HEK293 (cell line): Measurements from ENCODE around the gene GPR152.

Source experiments
- CTCF ChIA-PET: fragments of 350-600 bp; formaldehyde crosslinking; extraction: SDS; loops from one replicate; lab custom pipeline; 2021; ENCODE audit warnings: antibody characterized with exemption; lab: Yijun Ruan, JAX
- POLR2A ChIA-PET: fragments of 300-600 bp; formaldehyde crosslinking; extraction: SDS; loops from one replicate; lab custom pipeline; 2020; ENCODE audit warnings: antibody characterized with exemption, inconsistent platforms; lab: Yijun Ruan, JAX
- H3K27ac ChIP-seq: fragments of 200-500 bp; sonication (Bioruptor generic); 2 replicates; pipeline ENCODE4 v1.5.1; 2014; ENCODE audit warnings: low read depth, low read length, control low read depth, inconsistent platforms; ENCODE audit errors: extremely low read depth
- H3K36me3 ChIP-seq, 2 experiments: fragments of 200-500 bp in 1 of 2; sonication (Bioruptor generic) in 1 of 2; 1 replicate in 1 of 2; 2 replicates in 1 of 2; pipeline ENCODE4 v1.5.1; 2014 to 2017; ENCODE audit warnings: inconsistent platforms in 2 of 2, low read length in 2 of 2; ENCODE audit not compliant: control insufficient read depth in 2 of 2, insufficient read depth in 1 of 2
- H3K4me1 ChIP-seq: fragments of 200-500 bp; sonication (Bioruptor generic); 2 replicates; pipeline ENCODE4 v1.5.1; 2014; ENCODE audit warnings: mild to moderate bottlenecking, low read length, inconsistent platforms; ENCODE audit not compliant: control insufficient read depth, insufficient read depth
- H3K4me3 ChIP-seq: 2 replicates; pipeline ENCODE4 v1.5.1; 2011; ENCODE audit warnings: low read depth, mild to moderate bottlenecking, control low read depth, low read length, moderate library complexity
- H3K9me3 ChIP-seq: fragments of 200-500 bp; sonication (Bioruptor generic); 2 replicates; pipeline ENCODE4 v1.5.1; 2014; ENCODE audit warnings: low read depth, low read length, inconsistent platforms; ENCODE audit not compliant: control insufficient read depth, insufficient read depth
- FEZF1 ChIP-seq: fragments of 450-650 bp; formaldehyde crosslinking; IDR thresholded peaks from 2 replicates; pipeline ENCODE4 v1.5.1; 2016; ENCODE audit warnings: missing biosample characterization, missing genetic modification characterization
- HOXD13 ChIP-seq: sonication (generic); formaldehyde crosslinking; IDR thresholded peaks from 2 replicates; pipeline ENCODE4 v1.8.0; 2022; ENCODE audit warnings: missing genetic modification reagents, borderline replicate concordance
- KLF1 ChIP-seq: fragments of 450-650 bp; formaldehyde crosslinking; IDR thresholded peaks from 2 replicates; pipeline ENCODE4 v1.5.1; 2016; ENCODE audit warnings: missing biosample characterization, missing genetic modification characterization
- KLF7 ChIP-seq: fragments of 450-650 bp; formaldehyde crosslinking; IDR thresholded peaks from 2 replicates; pipeline ENCODE4 v1.5.1; 2016; ENCODE audit warnings: missing biosample characterization, missing genetic modification characterization, borderline replicate concordance
- MEIS1 ChIP-seq: sonication (generic); formaldehyde crosslinking; IDR thresholded peaks from 2 replicates; pipeline ENCODE4 v1.8.1; 2022; ENCODE audit warnings: missing genetic modification reagents, mild to moderate bottlenecking, borderline replicate concordance
- MYNN ChIP-seq: fragments of 450-650 bp; formaldehyde crosslinking; IDR thresholded peaks from 2 replicates; pipeline ENCODE4 v1.5.1; 2016; ENCODE audit warnings: missing biosample characterization, missing genetic modification characterization, borderline replicate concordance
- TCF7L2 ChIP-seq: IDR thresholded peaks from 2 replicates; pipeline ENCODE4 v1.6.1; 2011; ENCODE audit warnings: low read depth, mild to moderate bottlenecking, inconsistent platforms, low read length, moderate library complexity, borderline replicate concordance
- ZBTB49 ChIP-seq: fragments of 450-650 bp; formaldehyde crosslinking; IDR thresholded peaks from 2 replicates; pipeline ENCODE4 v1.5.1; 2016; ENCODE audit warnings: missing biosample characterization, missing genetic modification characterization, low read depth
- ZBTB7A ChIP-seq: fragments of 450-650 bp; formaldehyde crosslinking; IDR thresholded peaks from 2 replicates; pipeline ENCODE4 v1.5.1; 2016; ENCODE audit warnings: low read depth, missing biosample characterization, missing genetic modification characterization
- ZFP3 ChIP-seq: fragments of 450-650 bp; formaldehyde crosslinking; IDR thresholded peaks from 2 replicates; pipeline ENCODE4 v1.5.1; 2016; ENCODE audit warnings: low read depth, missing biosample characterization, missing genetic modification characterization
- ZNF112 ChIP-seq: fragments of 450-650 bp; formaldehyde crosslinking; IDR thresholded peaks from 2 replicates; pipeline ENCODE4 v1.5.0; 2017; ENCODE audit warnings: missing biosample characterization, missing genetic modification characterization
- ZNF169 ChIP-seq: fragments of 450-650 bp; formaldehyde crosslinking; IDR thresholded peaks from 2 replicates; pipeline ENCODE4 v1.5.1; 2016; ENCODE audit warnings: missing biosample characterization, missing genetic modification characterization
- ZNF175 ChIP-seq: fragments of 450-650 bp; formaldehyde crosslinking; IDR thresholded peaks from 2 replicates; pipeline ENCODE4 v1.5.1; 2016; ENCODE audit warnings: missing biosample characterization, missing genetic modification characterization
- ZNF529 ChIP-seq: fragments of 450-650 bp; formaldehyde crosslinking; IDR thresholded peaks from 2 replicates; pipeline ENCODE4 v1.5.1; 2017; ENCODE audit warnings: missing genetic modification characterization, missing biosample characterization; ENCODE audit not compliant: insufficient replicate concordance
- ZNF677 ChIP-seq: fragments of 450-650 bp; IDR thresholded peaks from 2 replicates; pipeline ENCODE4 v1.5.0; 2018; ENCODE audit warnings: missing biosample characterization, mild to moderate bottlenecking, missing genetic modification characterization, moderate library complexity
- ZNF701 ChIP-seq: fragments of 450-650 bp; formaldehyde crosslinking; IDR thresholded peaks from 2 replicates; pipeline ENCODE4 v1.5.1; 2016; ENCODE audit warnings: missing biosample characterization, missing genetic modification characterization
- TF ChIP-seq, protein P1 (sequence below): fragments of 450-650 bp; formaldehyde crosslinking; IDR thresholded peaks from 2 replicates; pipeline ENCODE4 v1.5.1; 2016; ENCODE audit warnings: missing biosample characterization, missing genetic modification characterization
- TF ChIP-seq, protein P2 (sequence below): IDR thresholded peaks from 2 replicates; pipeline ENCODE4 v1.6.1; 2011; ENCODE audit warnings: mild to moderate bottlenecking, low read depth, low read length, borderline replicate concordance
- TF ChIP-seq, protein P3 (sequence below): fragments of 450-650 bp; formaldehyde crosslinking; IDR thresholded peaks from 2 replicates; pipeline ENCODE4 v1.5.1; 2017; ENCODE audit warnings: missing biosample characterization, missing genetic modification characterization
- TF ChIP-seq, protein P4 (sequence below): fragments of 450-650 bp; formaldehyde crosslinking; conservative IDR thresholded peaks from 2 replicates; pipeline ENCODE4 v1.5.1; 2016; ENCODE audit warnings: low read depth, missing biosample characterization, missing genetic modification characterization

Gene GPR152

DNA sequence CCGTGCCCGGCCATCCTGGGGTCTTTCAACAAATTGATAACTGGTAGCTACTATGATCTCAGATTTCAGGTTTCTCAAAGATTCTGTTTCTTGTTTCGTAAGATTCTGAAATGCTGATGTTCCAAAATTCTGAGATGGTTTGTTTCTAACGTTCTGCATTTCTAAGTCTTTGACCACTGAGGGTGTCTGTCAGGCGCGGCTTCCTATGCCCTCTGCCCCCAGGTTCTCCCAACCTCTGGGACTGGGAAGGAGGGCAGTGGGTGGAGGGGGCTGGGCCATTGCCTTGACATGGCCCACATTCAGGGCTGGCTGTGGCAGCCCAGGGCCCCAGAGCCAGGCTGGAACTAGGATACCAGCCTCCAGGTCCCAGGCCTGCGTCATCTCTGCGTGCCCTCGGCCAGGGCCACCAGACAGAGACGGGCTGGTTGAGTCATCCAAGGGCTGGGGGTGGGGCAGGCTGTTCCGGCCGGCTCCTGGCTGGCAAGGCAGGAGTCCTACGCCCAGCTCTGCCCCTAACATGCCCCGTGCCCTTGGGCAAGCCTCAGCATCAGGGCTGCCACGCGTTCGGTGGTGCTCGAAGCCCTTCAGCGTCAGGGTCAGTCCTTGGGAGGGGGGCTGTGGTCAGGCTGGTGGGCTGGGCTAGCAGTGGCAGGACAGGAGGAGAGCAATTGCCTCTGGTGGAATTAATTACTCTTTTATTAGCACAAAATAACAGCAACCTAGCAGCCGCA lies 11.3 kb upstream of the GPR152 start (continued):
- TF ChIP-seq ZBTB49 (tag by site-specific recombination), result no peak

DNA sequence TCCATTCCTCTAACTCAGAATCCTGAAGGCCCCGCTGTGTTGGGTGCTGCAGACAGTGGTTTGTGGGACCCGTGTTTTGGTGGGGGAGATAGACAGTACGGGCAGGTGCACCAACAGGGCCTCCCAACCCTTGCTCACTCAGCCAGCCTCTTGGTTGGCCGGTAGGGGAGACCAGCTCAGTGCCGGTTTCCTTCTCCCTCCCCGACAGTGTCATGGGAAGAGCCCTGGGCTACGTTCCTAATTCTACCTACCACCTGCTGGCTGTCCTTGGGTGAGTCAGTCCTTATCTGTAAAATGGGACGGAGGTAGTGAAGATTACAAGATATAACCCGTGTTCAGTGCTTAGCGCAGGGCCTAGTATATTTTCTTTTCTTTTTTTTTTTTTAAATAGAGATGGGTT lies 10.7 kb upstream of the GPR152 start:
- Histone ChIP-seq H3K4me1 (no peaks in the 10 kb centered on the region; the same call in 1 of the 2 replicates), H3K9me3 (no peaks in the 10 kb centered on the region), H3K36me3 (no peaks in the 10 kb centered on the region), H3K4me3 (no peak overlapping the region), H3K27ac (no peak overlapping the region)
- ChIA-PET POLR2A (interaction anchor here (0.7 kb wide), 2 partner anchors 87 to 1238 kb away, joined by 3 read pairs; no protein-coding TSS in a partner anchor), CTCF (interaction anchor here (0.6 kb wide), 1 partner anchor 34 kb away, joined by 4 read pairs; no protein-coding TSS in a partner anchor)
- TF ChIP-seq ZNF175 (tag by site-specific recombination), result no peak
- no peak for TF ChIP-seq ZNF677 (tag by site-specific recombination)
- TF ChIP-seq ZNF701, result no peak
- no peak for TF ChIP-seq ZBTB7A (tag by site-specific recombination)
- TF ChIP-seq, protein P1, sequence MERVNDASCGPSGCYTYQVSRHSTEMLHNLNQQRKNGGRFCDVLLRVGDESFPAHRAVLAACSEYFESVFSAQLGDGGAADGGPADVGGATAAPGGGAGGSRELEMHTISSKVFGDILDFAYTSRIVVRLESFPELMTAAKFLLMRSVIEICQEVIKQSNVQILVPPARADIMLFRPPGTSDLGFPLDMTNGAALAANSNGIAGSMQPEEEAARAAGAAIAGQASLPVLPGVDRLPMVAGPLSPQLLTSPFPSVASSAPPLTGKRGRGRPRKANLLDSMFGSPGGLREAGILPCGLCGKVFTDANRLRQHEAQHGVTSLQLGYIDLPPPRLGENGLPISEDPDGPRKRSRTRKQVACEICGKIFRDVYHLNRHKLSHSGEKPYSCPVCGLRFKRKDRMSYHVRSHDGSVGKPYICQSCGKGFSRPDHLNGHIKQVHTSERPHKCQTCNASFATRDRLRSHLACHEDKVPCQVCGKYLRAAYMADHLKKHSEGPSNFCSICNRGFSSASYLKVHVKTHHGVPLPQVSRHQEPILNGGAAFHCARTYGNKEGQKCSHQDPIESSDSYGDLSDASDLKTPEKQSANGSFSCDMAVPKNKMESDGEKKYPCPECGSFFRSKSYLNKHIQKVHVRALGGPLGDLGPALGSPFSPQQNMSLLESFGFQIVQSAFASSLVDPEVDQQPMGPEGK (tag by site-specific recombination), result no peak
- no peak for TF ChIP-seq TCF7L2
- no peak for TF ChIP-seq HOXD13 (CRISPR knock-in tag)
- no peak for TF ChIP-seq ZNF529 (tag by site-specific recombination)
- TF ChIP-seq FEZF1 (tag by site-specific recombination), result no peak
- no peak for TF ChIP-seq MEIS1 (CRISPR knock-in tag)
- TF ChIP-seq, protein P2, sequence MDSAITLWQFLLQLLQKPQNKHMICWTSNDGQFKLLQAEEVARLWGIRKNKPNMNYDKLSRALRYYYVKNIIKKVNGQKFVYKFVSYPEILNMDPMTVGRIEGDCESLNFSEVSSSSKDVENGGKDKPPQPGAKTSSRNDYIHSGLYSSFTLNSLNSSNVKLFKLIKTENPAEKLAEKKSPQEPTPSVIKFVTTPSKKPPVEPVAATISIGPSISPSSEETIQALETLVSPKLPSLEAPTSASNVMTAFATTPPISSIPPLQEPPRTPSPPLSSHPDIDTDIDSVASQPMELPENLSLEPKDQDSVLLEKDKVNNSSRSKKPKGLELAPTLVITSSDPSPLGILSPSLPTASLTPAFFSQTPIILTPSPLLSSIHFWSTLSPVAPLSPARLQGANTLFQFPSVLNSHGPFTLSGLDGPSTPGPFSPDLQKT, result no peak
- TF ChIP-seq KLF7 (tag by site-specific recombination), result no peak
- no peak for TF ChIP-seq KLF1 (tag by site-specific recombination)
- TF ChIP-seq ZNF169 (tag by site-specific recombination), result no peak
- no peak for TF ChIP-seq MYNN (tag by site-specific recombination)
- no peak for TF ChIP-seq ZFP3 (tag by site-specific recombination)
- TF ChIP-seq, protein P3, sequence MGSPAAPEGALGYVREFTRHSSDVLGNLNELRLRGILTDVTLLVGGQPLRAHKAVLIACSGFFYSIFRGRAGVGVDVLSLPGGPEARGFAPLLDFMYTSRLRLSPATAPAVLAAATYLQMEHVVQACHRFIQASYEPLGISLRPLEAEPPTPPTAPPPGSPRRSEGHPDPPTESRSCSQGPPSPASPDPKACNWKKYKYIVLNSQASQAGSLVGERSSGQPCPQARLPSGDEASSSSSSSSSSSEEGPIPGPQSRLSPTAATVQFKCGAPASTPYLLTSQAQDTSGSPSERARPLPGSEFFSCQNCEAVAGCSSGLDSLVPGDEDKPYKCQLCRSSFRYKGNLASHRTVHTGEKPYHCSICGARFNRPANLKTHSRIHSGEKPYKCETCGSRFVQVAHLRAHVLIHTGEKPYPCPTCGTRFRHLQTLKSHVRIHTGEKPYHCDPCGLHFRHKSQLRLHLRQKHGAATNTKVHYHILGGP (tag by site-specific recombination), result no peak
- TF ChIP-seq, protein P4, sequence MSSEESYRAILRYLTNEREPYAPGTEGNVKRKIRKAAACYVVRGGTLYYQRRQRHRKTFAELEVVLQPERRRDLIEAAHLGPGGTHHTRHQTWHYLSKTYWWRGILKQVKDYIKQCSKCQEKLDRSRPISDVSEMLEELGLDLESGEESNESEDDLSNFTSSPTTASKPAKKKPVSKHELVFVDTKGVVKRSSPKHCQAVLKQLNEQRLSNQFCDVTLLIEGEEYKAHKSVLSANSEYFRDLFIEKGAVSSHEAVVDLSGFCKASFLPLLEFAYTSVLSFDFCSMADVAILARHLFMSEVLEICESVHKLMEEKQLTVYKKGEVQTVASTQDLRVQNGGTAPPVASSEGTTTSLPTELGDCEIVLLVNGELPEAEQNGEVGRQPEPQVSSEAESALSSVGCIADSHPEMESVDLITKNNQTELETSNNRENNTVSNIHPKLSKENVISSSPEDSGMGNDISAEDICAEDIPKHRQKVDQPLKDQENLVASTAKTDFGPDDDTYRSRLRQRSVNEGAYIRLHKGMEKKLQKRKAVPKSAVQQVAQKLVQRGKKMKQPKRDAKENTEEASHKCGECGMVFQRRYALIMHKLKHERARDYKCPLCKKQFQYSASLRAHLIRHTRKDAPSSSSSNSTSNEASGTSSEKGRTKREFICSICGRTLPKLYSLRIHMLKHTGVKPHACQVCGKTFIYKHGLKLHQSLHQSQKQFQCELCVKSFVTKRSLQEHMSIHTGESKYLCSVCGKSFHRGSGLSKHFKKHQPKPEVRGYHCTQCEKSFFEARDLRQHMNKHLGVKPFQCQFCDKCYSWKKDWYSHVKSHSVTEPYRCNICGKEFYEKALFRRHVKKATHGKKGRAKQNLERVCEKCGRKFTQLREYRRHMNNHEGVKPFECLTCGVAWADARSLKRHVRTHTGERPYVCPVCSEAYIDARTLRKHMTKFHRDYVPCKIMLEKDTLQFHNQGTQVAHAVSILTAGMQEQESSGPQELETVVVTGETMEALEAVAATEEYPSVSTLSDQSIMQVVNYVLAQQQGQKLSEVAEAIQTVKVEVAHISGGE (tag by site-specific recombination), result no peak
- TF ChIP-seq ZNF112, result no peak
